IMR-90 (cell line): ENCODE results near the gene VSIG10L. TPM values are rescaled to one million over a fixed set of nuclear protein-coding genes. Genes with fewer than 3 reads are reported as not detected.

Source experiments
- ATAC-seq: fragments of 200-7000 bp; cut with Tn5 transposase; 2 replicates; pipeline ENCODE4 v1.9.1; 2020; ENCODE audit warnings: low read depth, mild to moderate bottlenecking, moderate library complexity
- BruUV-seq: library from RNA; stranded (reverse); fragments of 400-500 nt; replicated peaks from 2 replicates; lab custom pipeline; 2021; lab: Mats Ljungman, UMichigan
- CTCF ChIA-PET: fragments of 300-600 bp; formaldehyde crosslinking; extraction: SDS; loops from one replicate; lab custom pipeline; 2021; ENCODE audit warnings: antibody characterized with exemption; lab: Yijun Ruan, JAX
- POLR2A ChIA-PET: fragments of 300-600 bp; sonication (Branson Sonifier 250); formaldehyde crosslinking; loops from one replicate; lab custom pipeline; 2022; ENCODE audit warnings: antibody characterized with exemption; ENCODE audit not compliant: unreplicated experiment; lab: Charles Lee
- DNase-seq: peaks from one replicate; pipeline ENCODE4 v3.0.0; 2013
- H2AFZ ChIP-seq: replicated peaks from 2 replicates; pipeline ENCODE3; 2013; ENCODE audit warnings: low read length, mild to moderate bottlenecking; ENCODE audit not compliant: poor library complexity
- H2AK5ac ChIP-seq: 2 replicates; pipeline ENCODE4 v1.6.1; 2013; ENCODE audit warnings: low read depth, low read length, inconsistent platforms
- H2AK9ac ChIP-seq: replicated peaks from 2 replicates; pipeline ENCODE3; 2013; ENCODE audit warnings: mild to moderate bottlenecking, low read depth, low read length, moderate library complexity; ENCODE audit not compliant: poor library complexity
- H2BK120ac ChIP-seq: 2 replicates; pipeline ENCODE4 v1.6.1; 2013; ENCODE audit warnings: low read depth, low read length, inconsistent platforms
- H2BK15ac ChIP-seq: 3 replicates; pipeline ENCODE4 v1.6.1; 2013; ENCODE audit warnings: low read depth, low read length, inconsistent platforms
- H2BK20ac ChIP-seq: 2 replicates; pipeline ENCODE4 v1.6.1; 2013; ENCODE audit warnings: low read depth, mild to moderate bottlenecking, inconsistent platforms, low read length, moderate library complexity
- H2BK5ac ChIP-seq: 2 replicates; pipeline ENCODE4 v1.6.1; 2013; ENCODE audit warnings: mild to moderate bottlenecking, low read depth, low read length, inconsistent platforms; ENCODE audit not compliant: poor library complexity, severe bottlenecking
- H3K14ac ChIP-seq: replicated peaks from 2 replicates; pipeline ENCODE4 v1.6.1; 2013; ENCODE audit warnings: low read depth, low read length, inconsistent platforms
- H3K18ac ChIP-seq: 2 replicates; pipeline ENCODE4 v1.6.1; 2013; ENCODE audit warnings: low read depth, low read length, control low read depth
- H3K23ac ChIP-seq: 2 replicates; pipeline ENCODE4 v1.6.1; 2013; ENCODE audit warnings: low read depth, low read length, inconsistent platforms
- H3K27ac ChIP-seq: 2 replicates; pipeline ENCODE4 v1.5.1; 2013; ENCODE audit warnings: mild to moderate bottlenecking, control low read depth, low read length; ENCODE audit not compliant: insufficient read depth
- H3K27me3 ChIP-seq: 2 replicates; pipeline ENCODE4 v1.6.1; 2013; ENCODE audit warnings: low read length; ENCODE audit not compliant: control insufficient read depth, insufficient read depth
- H3K36me3 ChIP-seq: 2 replicates; pipeline ENCODE4 v1.6.1; 2013; ENCODE audit warnings: low read length, mixed read lengths; ENCODE audit not compliant: control insufficient read depth, insufficient read depth
- H3K4ac ChIP-seq: 2 replicates; pipeline ENCODE4 v1.6.1; 2013; ENCODE audit warnings: low read depth, low read length, inconsistent platforms
- H3K4me1 ChIP-seq: 2 replicates; pipeline ENCODE4 v1.6.1; 2013; ENCODE audit warnings: low read length, mixed read lengths; ENCODE audit not compliant: control insufficient read depth, insufficient read depth
- H3K4me2 ChIP-seq: 2 replicates; pipeline ENCODE4 v1.6.1; 2013; ENCODE audit warnings: low read depth, mild to moderate bottlenecking, control low read depth, low read length, moderate library complexity
- H3K4me3 ChIP-seq: 2 replicates; pipeline ENCODE4 v1.5.1; 2013; ENCODE audit warnings: low read depth, mild to moderate bottlenecking, control low read depth, low read length, moderate library complexity; ENCODE audit not compliant: insufficient read depth
- H3K56ac ChIP-seq: 2 replicates; pipeline ENCODE4 v1.6.1; 2013; ENCODE audit warnings: low read length, inconsistent platforms; ENCODE audit not compliant: insufficient read depth; ENCODE audit errors: extremely low read depth
- H3K79me1 ChIP-seq, 2 experiments: 2 replicates each; pipeline ENCODE4 v1.6.1; 2013; ENCODE audit warnings: low read length in 2 of 2, inconsistent platforms in 1 of 2, low read depth in 1 of 2
- H3K9ac ChIP-seq: 2 replicates; pipeline ENCODE4 v1.6.1; 2013; ENCODE audit warnings: low read depth, low read length, control low read depth
- H3K9me1 ChIP-seq: 2 replicates; pipeline ENCODE4 v1.6.1; 2013; ENCODE audit warnings: low read length, inconsistent platforms; ENCODE audit not compliant: insufficient read depth
- H3K9me3 ChIP-seq: 2 replicates; pipeline ENCODE4 v1.6.1; 2013; ENCODE audit warnings: low read length; ENCODE audit not compliant: control insufficient read depth, insufficient read depth
- H4K20me1 ChIP-seq: 2 replicates; pipeline ENCODE4 v1.6.1; 2013; ENCODE audit warnings: low read length, inconsistent platforms; ENCODE audit not compliant: insufficient read depth
- H4K5ac ChIP-seq: 2 replicates; pipeline ENCODE4 v1.6.1; 2013; ENCODE audit warnings: mild to moderate bottlenecking, low read depth, low read length, control low read depth
- H4K8ac ChIP-seq, 2 experiments: 2 replicates each; pipeline ENCODE4 v1.6.1; 2013; ENCODE audit warnings: low read depth in 2 of 2, low read length in 2 of 2, control low read depth in 1 of 2, inconsistent platforms in 1 of 2
- H4K91ac ChIP-seq: 2 replicates; pipeline ENCODE4 v1.6.1; 2013; ENCODE audit warnings: low read depth, low read length, inconsistent platforms; ENCODE audit not compliant: insufficient read depth
- FOS ChIP-seq: fragments of 150-350 bp; IDR thresholded peaks from 2 replicates; pipeline ENCODE4 v1.6.1; 2016; ENCODE audit warnings: low read depth, low read length
- POLR2A ChIP-seq: IDR thresholded peaks from 2 replicates; pipeline ENCODE4 v1.6.1; 2012; ENCODE audit warnings: mild to moderate bottlenecking, low read depth, low read length
- RFX5 ChIP-seq: IDR thresholded peaks from 2 replicates; pipeline ENCODE4 v1.8.0; 2012; ENCODE audit warnings: low read depth, mild to moderate bottlenecking, low read length, moderate library complexity
- WGBS, 2 experiments: methylation state at CpG; one replicate each; pipeline versions ENCODE4 v1.1.5 to v1.1.7; 2013; ENCODE audit warnings: missing lambda C conversion rate in 2 of 2; ENCODE audit not compliant: insufficient read length in 1 of 2; ENCODE audit errors: extremely low coverage in 2 of 2; 5-methylcytosine and 5-hydroxymethylcytosine counted together
- dilution Hi-C: fragments of 300-500 bp; cut with HindIII; formaldehyde crosslinking; loops from one replicate; pipeline ENCODE4 v1.14.3; 2018; ENCODE audit warnings: low sequenced_read_pairs; ENCODE audit not compliant: unreplicated experiment
- in situ Hi-C: fragments of 300-500 bp; cut with MboI; formaldehyde crosslinking; loops from 3 replicates; pipeline ENCODE4 v1.14.3; 2019; ENCODE audit warnings: low sequenced_read_pairs, inconsistent platforms, mixed read lengths
- intact Hi-C: fragments of 100-400 bp; cut with micrococcal nuclease; formaldehyde crosslinking; loops from 2 replicates; pipeline ENCODE4 v1.10.0; 2022
- polyA plus RNA-seq, 3 experiments: library from polyadenylated mRNA; depleted of rRNA; stranded (reverse); fragments of >200 nt; gene quantifications; 2 replicates each; pipeline ENCODE4 v1.2.3, GENCODE V29; 2012; ENCODE audit warnings: low replicate concordance in 1 of 3
- total RNA-seq: library from RNA; depleted of rRNA; stranded (reverse); fragments of >200 nt; gene quantifications from 2 replicates; pipeline ENCODE4 v1.2.3, GENCODE V29; 2012
- TF ChIP-seq, protein P1 (sequence below): fragments of 150-350 bp; IDR thresholded peaks from 2 replicates; pipeline ENCODE4 v1.6.1; 2017; ENCODE audit warnings: mild to moderate bottlenecking, antibody characterized with exemption, low read length, low read depth

VSIG10L gene
- total and polyA plus RNA-seq, 2 of the 4 experiments (the other 2 are of a cell fraction) = 0.18 to 1.2 TPM

DNA sequence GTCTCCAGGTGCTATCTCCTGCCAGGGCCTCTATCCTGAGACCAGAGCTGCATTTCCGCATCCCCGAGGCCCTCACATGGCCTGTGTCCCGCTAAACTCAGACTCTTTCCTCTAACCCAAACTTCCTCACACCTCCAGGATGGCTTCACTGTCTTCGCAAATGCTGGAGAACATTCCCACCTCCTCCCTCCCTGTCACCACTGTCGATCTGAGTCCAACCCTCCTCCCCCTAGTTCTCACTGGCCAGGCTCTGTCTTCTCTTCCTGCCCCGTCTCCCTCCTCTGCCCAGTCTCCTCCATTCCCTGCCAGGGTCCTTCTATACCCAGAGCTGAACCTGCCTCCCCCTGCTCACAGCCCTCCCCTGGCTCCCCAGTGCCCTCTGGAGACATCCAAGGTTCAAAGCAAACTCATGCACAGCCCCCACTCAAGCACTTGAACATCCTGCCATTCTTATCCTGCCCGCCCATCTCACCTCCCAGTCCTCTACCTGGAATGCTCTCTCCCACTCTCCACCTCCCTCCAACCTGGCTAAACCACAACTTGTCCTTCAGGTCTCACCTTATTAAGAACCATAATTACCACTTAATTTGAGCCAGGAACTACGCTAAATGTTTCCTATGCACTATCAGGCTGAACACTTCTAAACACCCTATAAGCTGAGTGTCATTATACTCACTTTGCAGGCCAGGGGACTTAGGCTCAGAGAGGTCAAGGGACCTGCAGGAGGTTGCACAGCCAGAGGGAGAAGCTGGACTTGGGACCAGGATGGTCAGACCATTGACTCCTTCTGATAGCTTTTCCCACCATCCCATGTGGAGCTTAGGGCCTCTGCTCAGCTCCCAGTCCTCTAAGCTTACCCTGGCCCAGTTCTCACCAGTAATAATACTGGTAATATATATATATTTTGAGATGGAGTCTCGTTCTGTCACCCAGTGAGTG lies 961 bp upstream of the VSIG10L start:
- Histone ChIP-seq H3K27me3 (no peaks in the 10 kb centered on the region), H4K91ac (no peak overlapping the region), H4K20me1 (no peaks in the 10 kb centered on the region), H2AFZ (no peak overlapping the region), H3K9me3 (no peaks in the 10 kb centered on the region), H3K56ac (no peak overlapping the region), H3K18ac (no peak overlapping the region), H3K79me1 (no peaks in the 10 kb centered on the region), H3K14ac (no peak overlapping the region), H3K36me3 (peaks cover 16% of the 10 kb centered on the region), H2BK20ac (no peak overlapping the region), H3K23ac (no peak overlapping the region), H3K4me2 (no peak overlapping the region), H4K5ac (no peak overlapping the region), H2BK15ac (no peak overlapping the region), H2BK5ac (no peak overlapping the region), H3K4me1 (no peaks in the 10 kb centered on the region), H2AK5ac (no peak overlapping the region), H2BK120ac (no peak overlapping the region), H3K9ac (no peak overlapping the region), H3K27ac (no peak overlapping the region), H3K4me3 (no peak overlapping the region), H3K4ac (no peak overlapping the region), H3K9me1 (peaks cover 4% of the 10 kb centered on the region; the same call in 1 of the 2 replicates), H4K8ac (no peak overlapping the region), H2AK9ac (peak overlapping the region; percentile 49)
- CTCF ChIA-PET = no interaction called here
- in situ Hi-C loops (no loop called here), dilution Hi-C loops (no loop called here), intact Hi-C loops (no loop called here)
- BruUV-seq = no TSS peak
- POLR2A ChIA-PET = no interaction called here
- no peak for DNase-seq
- TF ChIP-seq POLR2A = no peak
- TF ChIP-seq FOS = no peak
- TF ChIP-seq RFX5 = no peak
- TF ChIP-seq, protein P1, sequence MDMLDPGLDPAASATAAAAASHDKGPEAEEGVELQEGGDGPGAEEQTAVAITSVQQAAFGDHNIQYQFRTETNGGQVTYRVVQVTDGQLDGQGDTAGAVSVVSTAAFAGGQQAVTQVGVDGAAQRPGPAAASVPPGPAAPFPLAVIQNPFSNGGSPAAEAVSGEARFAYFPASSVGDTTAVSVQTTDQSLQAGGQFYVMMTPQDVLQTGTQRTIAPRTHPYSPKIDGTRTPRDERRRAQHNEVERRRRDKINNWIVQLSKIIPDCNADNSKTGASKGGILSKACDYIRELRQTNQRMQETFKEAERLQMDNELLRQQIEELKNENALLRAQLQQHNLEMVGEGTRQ = no peak
- WGBS, 2 experiments = 46% methylated on average over 8 of the region's 9 CpGs; no CpG with 5 or more reads in 1 of the 2 experiments
- no peak for ATAC-seq
